GM20000 (cell line): Measurements from ENCODE around the gene MAPK7.

Experiments
- DNase-seq: peaks from one replicate; pipeline ENCODE4 v3.0.0; 2012; ENCODE audit warnings: low spot score
- TF ChIP-seq, protein P1 (sequence below): IDR thresholded peaks from 2 replicates; pipeline ENCODE4 v1.5.1; 2012; ENCODE audit warnings: mild to moderate bottlenecking, control low read depth; ENCODE audit errors: extremely low read depth, missing control alignments

MAPK7 gene

GRCh38 chr17:19365499-19365817, 12.8 kb upstream of the MAPK7 start:
- no peak for DNase-seq
- TF ChIP-seq, protein P1, sequence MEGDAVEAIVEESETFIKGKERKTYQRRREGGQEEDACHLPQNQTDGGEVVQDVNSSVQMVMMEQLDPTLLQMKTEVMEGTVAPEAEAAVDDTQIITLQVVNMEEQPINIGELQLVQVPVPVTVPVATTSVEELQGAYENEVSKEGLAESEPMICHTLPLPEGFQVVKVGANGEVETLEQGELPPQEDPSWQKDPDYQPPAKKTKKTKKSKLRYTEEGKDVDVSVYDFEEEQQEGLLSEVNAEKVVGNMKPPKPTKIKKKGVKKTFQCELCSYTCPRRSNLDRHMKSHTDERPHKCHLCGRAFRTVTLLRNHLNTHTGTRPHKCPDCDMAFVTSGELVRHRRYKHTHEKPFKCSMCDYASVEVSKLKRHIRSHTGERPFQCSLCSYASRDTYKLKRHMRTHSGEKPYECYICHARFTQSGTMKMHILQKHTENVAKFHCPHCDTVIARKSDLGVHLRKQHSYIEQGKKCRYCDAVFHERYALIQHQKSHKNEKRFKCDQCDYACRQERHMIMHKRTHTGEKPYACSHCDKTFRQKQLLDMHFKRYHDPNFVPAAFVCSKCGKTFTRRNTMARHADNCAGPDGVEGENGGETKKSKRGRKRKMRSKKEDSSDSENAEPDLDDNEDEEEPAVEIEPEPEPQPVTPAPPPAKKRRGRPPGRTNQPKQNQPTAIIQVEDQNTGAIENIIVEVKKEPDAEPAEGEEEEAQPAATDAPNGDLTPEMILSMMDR, result no peak

DNA sequence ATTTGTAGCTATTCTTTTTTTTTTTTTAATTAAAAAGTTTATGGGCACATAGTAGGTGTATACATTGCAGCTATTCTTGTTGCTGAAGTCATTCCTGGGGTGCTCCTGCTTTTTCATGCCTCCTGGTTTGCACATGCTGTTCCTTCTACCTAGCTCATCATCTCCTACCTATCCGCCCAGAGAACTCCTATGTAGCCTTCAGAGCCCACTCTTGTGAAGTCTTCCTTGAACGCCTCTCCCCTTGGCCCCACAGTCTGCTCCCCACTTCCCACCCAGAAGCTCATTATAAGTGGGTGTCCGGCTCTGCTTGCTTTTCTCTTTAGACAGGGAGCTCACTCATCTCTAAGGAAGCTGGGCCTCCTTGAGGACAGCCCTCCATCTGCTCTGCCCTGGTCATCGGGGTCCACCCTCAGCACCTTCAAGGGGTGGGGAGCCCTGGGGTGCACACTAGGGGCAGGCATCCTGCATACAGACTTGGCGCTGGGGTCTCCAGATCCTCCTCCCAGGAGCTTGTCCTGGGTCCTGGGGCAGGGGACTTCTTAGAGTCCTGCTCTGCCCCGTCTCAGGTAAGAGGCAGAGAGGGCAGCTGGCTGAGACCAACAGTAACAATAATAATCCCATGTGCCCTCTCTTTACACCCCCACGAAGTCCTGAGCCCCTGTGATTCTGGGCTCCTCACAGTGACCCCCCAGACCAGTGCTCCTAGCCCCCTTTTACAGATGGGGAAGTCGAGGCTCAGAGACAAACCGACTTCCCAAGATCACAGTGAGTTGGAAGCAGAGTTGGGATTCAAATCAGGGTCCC, 12.3 kb upstream of the MAPK7 start:
- DNase-seq, result no peak
- TF ChIP-seq, protein P1, result no peak

DNA sequence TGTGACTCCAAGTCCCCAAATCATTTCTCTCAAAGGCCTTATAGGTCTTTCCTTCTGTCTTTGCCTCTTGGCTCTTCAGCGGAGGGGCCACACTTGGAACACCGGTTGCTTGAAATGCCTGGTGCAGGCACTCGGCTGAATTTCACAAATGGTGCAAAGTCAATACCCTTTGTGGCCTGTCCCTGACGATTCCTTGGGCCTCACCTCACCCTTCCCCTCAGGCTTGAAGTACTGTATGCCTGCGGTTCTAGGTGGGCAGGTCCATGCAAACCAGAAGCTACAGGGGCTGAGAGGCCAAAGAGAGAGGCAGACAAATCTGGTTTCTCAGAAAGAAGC, 11.7 kb upstream of the MAPK7 start:
- TF ChIP-seq, protein P1, result no peak
- no peak for DNase-seq

- no peak for DNase-seq
- TF ChIP-seq, protein P1, result no peak
Measured at GRCh38 chr17:19368229-19368628, 10.1 kb upstream of the MAPK7 start.

- TF ChIP-seq, protein P1, result no peak
- no peak for DNase-seq
Measured at GRCh38 chr17:19369107-19369778, 9.1 kb upstream of the MAPK7 start.

DNA sequence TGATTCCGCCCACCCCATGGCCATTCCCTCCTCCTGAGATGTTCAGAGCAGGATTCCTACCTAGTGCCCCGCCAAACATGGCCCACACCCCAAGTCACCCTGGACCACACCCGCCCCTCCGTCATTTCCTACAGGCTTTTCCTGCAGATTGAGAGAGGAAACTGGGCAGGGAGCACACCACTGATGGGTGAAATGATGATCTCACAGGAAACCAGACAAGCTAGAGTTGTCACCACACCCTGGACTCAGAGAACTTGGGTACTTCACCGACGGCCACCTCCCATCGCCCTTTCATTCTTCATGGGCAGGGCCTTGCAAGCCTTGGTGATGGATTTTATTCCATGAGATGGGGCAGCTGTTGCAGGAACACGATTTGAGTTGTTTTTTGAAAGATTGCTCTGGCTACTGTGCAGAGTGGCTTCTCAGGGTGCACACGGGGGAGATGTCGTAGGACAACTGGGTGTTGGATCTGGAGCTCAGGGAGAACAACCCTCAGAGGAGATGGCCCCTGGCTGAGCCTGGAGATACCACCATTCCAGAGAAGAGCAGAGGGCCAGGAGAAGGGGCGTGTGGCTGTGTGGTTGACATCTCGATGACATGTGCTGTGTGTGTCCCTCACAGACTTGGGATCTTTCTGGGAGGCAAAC, 8.3 kb upstream of the MAPK7 start:
- no peak for DNase-seq
- TF ChIP-seq, protein P1, result no peak

GRCh38 chr17:19370493-19370960, 7.8 kb upstream of the MAPK7 start:
- peak; percentile 65 for DNase-seq
- TF ChIP-seq, protein P1, result no peak
